A549 (cell line): Measurements from ENCODE around the gene LRP5. TPM values are rescaled to one million over a fixed set of nuclear protein-coding genes. Genes with fewer than 3 reads are reported as not detected.
A peak's percentile ranks its signal among the peaks of the same experiment; 100 is the strongest.

ENCODE experiments used
- ATAC-seq, 2 experiments: fragments of 200-7000 bp in 1 of 2; fragments of >200 bp in 1 of 2; cut with Nextera tagmentation in 1 of 2; cut with Tn5 transposase in 1 of 2; 3 replicates each; pipeline versions ENCODE4 v1.8.0 to v1.9.1; 2018 to 2020; ENCODE audit warnings: mild to moderate bottlenecking in 1 of 2, moderate library complexity in 1 of 2
- CTCF ChIA-PET: fragments of 300-600 bp; sonication (Branson Sonifier 250); formaldehyde crosslinking; extraction: SDS; loops from one replicate; lab custom pipeline; 2021; ENCODE audit warnings: antibody characterized with exemption, inconsistent platforms; lab: Yijun Ruan, JAX
- POLR2A ChIA-PET: fragments of 350-600 bp; formaldehyde crosslinking; extraction: SDS; loops from one replicate; lab custom pipeline; 2021; ENCODE audit warnings: antibody characterized with exemption, inconsistent platforms; lab: Yijun Ruan, JAX
- DNase-seq, 2 experiments: peaks; one replicate each; pipeline versions ENCODE4 v3.0.0 to v3.0.0-alpha.2; 2011 to 2016; ENCODE audit warnings: low read depth in 1 of 2, low spot score in 1 of 2
- FAIRE-seq: peaks from 2 replicates; lab custom pipeline; 2011; peaks lifted over from hg19 to GRCh38; lab: Jason Lieb, UNC
- H3K27ac ChIP-seq, 2 experiments: fragments of >200 bp; sonication (Bioruptor Twin); formaldehyde crosslinking; 3 replicates each; pipeline ENCODE4 v1.5.1; 2016 to 2017
- H3K4me1 ChIP-seq: fragments of >200 bp; sonication (Bioruptor Twin); formaldehyde crosslinking; 3 replicates; pipeline ENCODE4 v1.6.1; 2016
- H3K4me2 ChIP-seq: fragments of >200 bp; sonication (Bioruptor Twin); formaldehyde crosslinking; 3 replicates; pipeline ENCODE4 v1.6.1; 2016
- H3K4me3 ChIP-seq: fragments of >200 bp; sonication (Bioruptor Twin); formaldehyde crosslinking; 3 replicates; pipeline ENCODE4 v1.5.1; 2016
- H3K9me3 ChIP-seq: fragments of >200 bp; sonication (Bioruptor Twin); formaldehyde crosslinking; 3 replicates; pipeline ENCODE4 v1.6.1; 2016
- BHLHE40 ChIP-seq: IDR thresholded peaks from 2 replicates; pipeline ENCODE4 v1.6.1; 2012; ENCODE audit warnings: low read depth, low read length, inconsistent platforms
- CBX2 ChIP-seq: fragments of 200-600 bp; sonication (generic); IDR thresholded peaks from 2 replicates; pipeline ENCODE4 v1.6.1; 2016; ENCODE audit warnings: low read depth, mild to moderate bottlenecking, borderline replicate concordance
- CBX8 ChIP-seq: fragments of 200-600 bp; sonication (generic); IDR thresholded peaks from 2 replicates; pipeline ENCODE4 v1.6.1; 2016
- CEBPB ChIP-seq, 2 experiments: fragments of >200 bp in 1 of 2; sonication (Bioruptor Twin) in 1 of 2; formaldehyde crosslinking in 1 of 2; IDR thresholded peaks; 2 replicates each; pipeline ENCODE4 v1.6.1; 2012 to 2016
- EP300 ChIP-seq, 2 experiments: fragments of >200 bp; sonication (Bioruptor Twin); formaldehyde crosslinking; IDR thresholded peaks; 2 replicates in 1 of 2; 3 replicates in 1 of 2; pipeline ENCODE4 v1.6.1; 2016 to 2017
- FOSB ChIP-seq: fragments of 250-450 bp; sonication (Bioruptor Pico); IDR thresholded peaks from 2 replicates; pipeline ENCODE4 v1.5.0; 2020; ENCODE audit warnings: mild to moderate bottlenecking, moderate library complexity
- FOXS1 ChIP-seq: fragments of 250-450 bp; sonication (Bioruptor Pico); IDR thresholded peaks from 2 replicates; pipeline ENCODE4 v1.5.0; 2020; ENCODE audit warnings: mild to moderate bottlenecking, moderate library complexity
- JUN ChIP-seq, 2 experiments: fragments of >200 bp; sonication (Bioruptor Twin); formaldehyde crosslinking; IDR thresholded peaks; 2 replicates in 1 of 2; 3 replicates in 1 of 2; pipeline ENCODE4 v1.6.1; 2016 to 2017
- JUNB ChIP-seq: fragments of >200 bp; sonication (Bioruptor Twin); formaldehyde crosslinking; IDR thresholded peaks from 2 replicates; pipeline ENCODE4 v1.6.1; 2016
- KDM5A ChIP-seq: fragments of 200-600 bp; sonication (generic); IDR thresholded peaks from 2 replicates; pipeline ENCODE4 v1.6.1; 2016; ENCODE audit warnings: antibody characterized with exemption, mild to moderate bottlenecking
- MAFK ChIP-seq: fragments of 450-650 bp; IDR thresholded peaks from 2 replicates; pipeline ENCODE4 v1.6.1; 2014; ENCODE audit not compliant: partially characterized antibody
- MAZ ChIP-seq: fragments of 150-350 bp; IDR thresholded peaks from 2 replicates; pipeline ENCODE4 v1.6.1; 2014; ENCODE audit warnings: antibody characterized with exemption, low read depth, low read length, borderline replicate concordance
- MYC ChIP-seq: IDR thresholded peaks from 2 replicates; pipeline ENCODE4 v1.6.1; 2012; ENCODE audit warnings: mild to moderate bottlenecking, inconsistent platforms, low read length, improper control_type of control experiment, borderline replicate concordance
- NR3C1 ChIP-seq: fragments of >200 bp; sonication (Bioruptor Twin); formaldehyde crosslinking; IDR thresholded peaks from 3 replicates; pipeline ENCODE4 v1.6.1; 2017
- PHF8 ChIP-seq: fragments of 200-600 bp; sonication (generic); IDR thresholded peaks from 2 replicates; pipeline ENCODE4 v1.6.1; 2016; ENCODE audit warnings: low read depth, mild to moderate bottlenecking, antibody characterized with exemption, moderate library complexity, borderline replicate concordance
- RARB ChIP-seq: fragments of 250-450 bp; sonication (Bioruptor Pico); IDR thresholded peaks from 2 replicates; pipeline ENCODE4 v1.8.0; 2021; ENCODE audit warnings: mild to moderate bottlenecking, moderate library complexity
- RCOR1 ChIP-seq: fragments of 150-350 bp; IDR thresholded peaks from 2 replicates; pipeline ENCODE4 v1.6.1; 2014; ENCODE audit warnings: antibody characterized with exemption, low read length, low read depth
- ZC3H11A ChIP-seq: fragments of 450-650 bp; IDR thresholded peaks from 2 replicates; pipeline ENCODE4 v1.6.1; 2014; ENCODE audit warnings: antibody characterized with exemption, mild to moderate bottlenecking
- ZFP36 ChIP-seq: fragments of 450-650 bp; IDR thresholded peaks from 2 replicates; pipeline ENCODE4 v1.6.1; 2014; ENCODE audit warnings: borderline replicate concordance; ENCODE audit not compliant: partially characterized antibody
- WGBS: methylation state at CpG from one replicate; pipeline ENCODE4 v1.1.6; 2017; ENCODE audit errors: missing lambda C conversion rate; 5-methylcytosine and 5-hydroxymethylcytosine counted together
- polyA plus RNA-seq, 4 experiments: library from polyadenylated mRNA; depleted of rRNA in 3 of 4; stranded (reverse); fragments of >200 nt; fragmentation: RNase III in 1 of 4; extraction: RNeasy Plus Mini Kit Qiagen cat#74134 plus additional on column Dnase treatment in 1 of 4; gene quantifications; 2 replicates in 3 of 4; 3 replicates in 1 of 4; pipeline ENCODE4 v1.2.3, GENCODE V29; 2011 to 2017
- TF ChIP-seq, protein P1 (sequence below): fragments of 250-450 bp; sonication (Bioruptor Pico); IDR thresholded peaks from 2 replicates; pipeline ENCODE4 v1.5.0; 2020; ENCODE audit warnings: low read depth, mild to moderate bottlenecking, moderate library complexity
- TF ChIP-seq, protein P2 (sequence below): fragments of >200 bp; sonication (Bioruptor Twin); formaldehyde crosslinking; IDR thresholded peaks from 3 replicates; pipeline ENCODE4 v1.6.1; 2016
- TF ChIP-seq, protein P3 (sequence below): fragments of >200 bp; sonication (Bioruptor Twin); formaldehyde crosslinking; IDR thresholded peaks from 3 replicates; pipeline ENCODE4 v1.5.1; 2016
- TF ChIP-seq, protein P4 (sequence below): fragments of 450-650 bp; IDR thresholded peaks from 2 replicates; pipeline ENCODE4 v1.6.1; 2014; ENCODE audit warnings: antibody characterized with exemption
- TF ChIP-seq, protein P5 (sequence below): fragments of 250-450 bp; sonication (Bioruptor Pico); IDR thresholded peaks from 2 replicates; pipeline ENCODE4 v1.5.0; 2021; ENCODE audit warnings: mild to moderate bottlenecking, moderate library complexity, borderline replicate concordance

The LRP5 gene
- polyA plus RNA-seq, 2 of the 4 experiments (the other 2 are of a cell fraction) = 10.9 to 32.3 TPM

DNA sequence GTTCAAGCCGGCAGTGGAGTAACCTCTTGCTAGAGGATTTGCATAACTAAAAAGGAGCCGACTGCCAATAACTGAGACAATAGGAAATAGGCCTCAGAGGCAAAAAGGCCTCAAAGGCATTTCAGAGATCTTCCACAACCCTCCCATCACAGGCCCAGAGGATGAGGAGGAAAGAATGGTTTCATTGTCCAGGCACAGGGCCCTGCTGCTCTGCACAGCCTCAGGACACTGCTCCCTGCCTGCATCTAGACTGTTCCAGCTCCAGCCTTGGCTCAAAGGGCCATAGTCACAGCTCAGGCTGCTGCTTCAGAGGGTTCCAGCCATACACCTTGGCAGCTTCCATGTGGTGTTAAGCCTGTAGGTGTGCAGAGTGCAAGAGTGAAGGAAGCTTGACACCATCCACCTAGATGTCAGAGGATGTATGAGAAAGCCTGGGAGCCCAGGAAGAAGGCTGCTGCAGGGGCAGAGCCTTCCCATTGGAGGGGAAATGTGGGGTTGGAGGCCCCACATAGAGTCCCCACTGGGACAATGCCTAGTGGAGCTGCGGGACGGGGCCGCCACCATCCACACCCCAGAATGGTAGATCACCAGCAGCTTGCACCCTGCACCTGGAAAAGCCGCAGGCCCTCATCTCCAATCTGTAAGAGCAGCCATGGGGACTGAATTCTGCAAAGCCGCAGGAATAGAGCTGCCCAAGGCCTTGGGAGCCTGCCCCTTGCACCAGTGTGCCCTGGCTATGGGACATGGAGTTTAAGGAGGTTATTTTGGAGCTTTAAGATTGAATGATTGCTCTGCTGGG, 8.2 kb upstream of the LRP5 start:
- no peak for ATAC-seq
- H3K9me3 ChIP-seq = peaks cover 8% of the 10 kb centered on the region; the same call in 2 of the 3 replicates
- no peak for DNase-seq
- 93% methylated on average over 6 of the region's 7 CpGs for WGBS
- H3K4me2 ChIP-seq = no peak overlapping the region
- peaks cover 12% of the 10 kb centered on the region for H3K4me1 ChIP-seq
- ChIA-PET CTCF (interaction anchor here (0.6 to 1.5 kb wide), 4 partner anchors 8 to 143 kb away, joined by 3 read pairs; partner anchors contain the start of genes C11orf24 and LRP5), POLR2A (no interaction called here)
- no peak overlapping the region for H3K27ac ChIP-seq
- FAIRE-seq = no peak
- TF ChIP-seq ZFP36 = peak; percentile 88
- TF ChIP-seq JUNB = no peak
- TF ChIP-seq PHF8 = no peak
- TF ChIP-seq, protein P1, sequence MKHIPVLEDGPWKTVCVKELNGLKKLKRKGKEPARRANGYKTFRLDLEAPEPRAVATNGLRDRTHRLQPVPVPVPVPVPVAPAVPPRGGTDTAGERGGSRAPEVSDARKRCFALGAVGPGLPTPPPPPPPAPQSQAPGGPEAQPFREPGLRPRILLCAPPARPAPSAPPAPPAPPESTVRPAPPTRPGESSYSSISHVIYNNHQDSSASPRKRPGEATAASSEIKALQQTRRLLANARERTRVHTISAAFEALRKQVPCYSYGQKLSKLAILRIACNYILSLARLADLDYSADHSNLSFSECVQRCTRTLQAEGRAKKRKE (CRISPR knock-in tag) = no peak
- no peak for TF ChIP-seq EP300 (IDR thresholded peaks at IDR 0.05)
- TF ChIP-seq, protein P2, sequence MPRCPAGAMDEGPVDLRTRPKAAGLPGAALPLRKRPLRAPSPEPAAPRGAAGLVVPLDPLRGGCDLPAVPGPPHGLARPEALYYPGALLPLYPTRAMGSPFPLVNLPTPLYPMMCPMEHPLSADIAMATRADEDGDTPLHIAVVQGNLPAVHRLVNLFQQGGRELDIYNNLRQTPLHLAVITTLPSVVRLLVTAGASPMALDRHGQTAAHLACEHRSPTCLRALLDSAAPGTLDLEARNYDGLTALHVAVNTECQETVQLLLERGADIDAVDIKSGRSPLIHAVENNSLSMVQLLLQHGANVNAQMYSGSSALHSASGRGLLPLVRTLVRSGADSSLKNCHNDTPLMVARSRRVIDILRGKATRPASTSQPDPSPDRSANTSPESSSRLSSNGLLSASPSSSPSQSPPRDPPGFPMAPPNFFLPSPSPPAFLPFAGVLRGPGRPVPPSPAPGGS = no peak
- no peak for TF ChIP-seq KDM5A
- H3K4me3 ChIP-seq = no peak overlapping the region

DNA sequence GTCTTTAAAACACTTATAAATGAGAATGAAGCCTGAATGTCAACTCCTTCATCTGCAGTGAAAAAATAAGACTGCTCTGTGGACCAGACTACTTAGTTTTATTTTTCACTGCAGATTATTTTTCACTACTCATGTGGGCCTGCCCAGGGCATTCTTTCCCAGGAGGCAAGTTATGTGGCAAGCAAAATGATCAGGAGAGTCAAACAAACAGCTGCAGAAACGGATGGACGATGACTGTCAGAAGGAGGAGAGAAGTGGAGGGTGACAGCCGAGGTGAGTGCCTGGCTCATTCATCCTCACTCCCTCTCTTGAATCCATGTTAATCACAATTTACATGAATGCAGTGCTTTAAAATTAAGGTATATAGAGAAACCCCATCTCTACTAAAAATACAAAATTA, 5.8 kb upstream of the LRP5 start:
- no peak for DNase-seq
- Histone ChIP-seq H3K27ac (no peak overlapping the region), H3K9me3 (peaks cover 8% of the 10 kb centered on the region; the same call in 2 of the 3 replicates), H3K4me3 (no peak overlapping the region), H3K4me1 (peaks cover 12% of the 10 kb centered on the region), H3K4me2 (no peak overlapping the region)
- no peak for TF ChIP-seq CBX2
- TF ChIP-seq MAFK = no peak
- TF ChIP-seq ZC3H11A = no peak
- TF ChIP-seq MAZ = no peak
- TF ChIP-seq FOSB (CRISPR knock-in tag) = no peak
- no peak for TF ChIP-seq FOXS1 (CRISPR knock-in tag)
- TF ChIP-seq, protein P3, sequence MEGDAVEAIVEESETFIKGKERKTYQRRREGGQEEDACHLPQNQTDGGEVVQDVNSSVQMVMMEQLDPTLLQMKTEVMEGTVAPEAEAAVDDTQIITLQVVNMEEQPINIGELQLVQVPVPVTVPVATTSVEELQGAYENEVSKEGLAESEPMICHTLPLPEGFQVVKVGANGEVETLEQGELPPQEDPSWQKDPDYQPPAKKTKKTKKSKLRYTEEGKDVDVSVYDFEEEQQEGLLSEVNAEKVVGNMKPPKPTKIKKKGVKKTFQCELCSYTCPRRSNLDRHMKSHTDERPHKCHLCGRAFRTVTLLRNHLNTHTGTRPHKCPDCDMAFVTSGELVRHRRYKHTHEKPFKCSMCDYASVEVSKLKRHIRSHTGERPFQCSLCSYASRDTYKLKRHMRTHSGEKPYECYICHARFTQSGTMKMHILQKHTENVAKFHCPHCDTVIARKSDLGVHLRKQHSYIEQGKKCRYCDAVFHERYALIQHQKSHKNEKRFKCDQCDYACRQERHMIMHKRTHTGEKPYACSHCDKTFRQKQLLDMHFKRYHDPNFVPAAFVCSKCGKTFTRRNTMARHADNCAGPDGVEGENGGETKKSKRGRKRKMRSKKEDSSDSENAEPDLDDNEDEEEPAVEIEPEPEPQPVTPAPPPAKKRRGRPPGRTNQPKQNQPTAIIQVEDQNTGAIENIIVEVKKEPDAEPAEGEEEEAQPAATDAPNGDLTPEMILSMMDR = no peak
- TF ChIP-seq, protein P2 = no peak
- TF ChIP-seq KDM5A = no peak
- CTCF ChIA-PET = interaction anchor here (1.3 to 6.9 kb wide), 4 partner anchors 8 to 75 kb away, joined by 3 to 75 read pairs (median 5); no protein-coding TSS in a partner anchor
- ATAC-seq = no peak
- POLR2A ChIA-PET = no interaction called here
- no peak for FAIRE-seq
- 88% methylated on average over 3 of the region's 3 CpGs for WGBS

DNA sequence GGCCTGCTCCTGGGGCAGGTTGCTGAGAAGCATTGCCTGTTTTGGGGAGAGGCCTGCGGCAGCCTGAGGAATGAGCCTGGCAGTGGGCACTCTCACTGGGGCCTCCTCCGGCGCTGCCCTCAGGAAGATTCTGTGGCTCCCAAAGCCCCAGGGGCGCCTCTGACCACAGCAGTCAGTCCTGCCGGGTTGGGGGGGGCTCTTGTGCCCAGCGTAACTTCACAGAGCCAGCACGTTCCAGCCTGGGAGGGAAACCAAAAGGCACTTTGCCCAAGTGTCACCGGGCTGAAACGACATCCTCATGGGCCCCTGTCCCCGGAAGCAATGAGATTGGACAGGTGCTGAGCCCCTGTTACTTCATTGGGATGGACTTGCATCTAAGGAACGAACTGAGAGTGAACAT, 4.3 kb upstream of the LRP5 start:
- H3K4me2 ChIP-seq = no peak overlapping the region
- ATAC-seq (no peak), DNase-seq (no peak), FAIRE-seq (no peak)
- peaks cover 2% of the 10 kb centered on the region; the same call in 2 of the 3 replicates for H3K4me1 ChIP-seq
- WGBS = 88% methylated on average over 10 of the region's 11 CpGs
- ChIA-PET CTCF (interaction anchor here (0.8 to 6.9 kb wide), 4 partner anchors 10 to 50 kb away, joined by 3 to 75 read pairs (median 3); no protein-coding TSS in a partner anchor), POLR2A (no interaction called here)
- H3K27ac ChIP-seq = 0 out of 6 replicates have a peak overlapping the region, but pooled peaks of 1 of the 2 experiments have one; percentile 3
- no peak overlapping the region for H3K4me3 ChIP-seq
- peaks cover 8% of the 10 kb centered on the region; the same call in 2 of the 3 replicates for H3K9me3 ChIP-seq
- TF ChIP-seq, protein P4, sequence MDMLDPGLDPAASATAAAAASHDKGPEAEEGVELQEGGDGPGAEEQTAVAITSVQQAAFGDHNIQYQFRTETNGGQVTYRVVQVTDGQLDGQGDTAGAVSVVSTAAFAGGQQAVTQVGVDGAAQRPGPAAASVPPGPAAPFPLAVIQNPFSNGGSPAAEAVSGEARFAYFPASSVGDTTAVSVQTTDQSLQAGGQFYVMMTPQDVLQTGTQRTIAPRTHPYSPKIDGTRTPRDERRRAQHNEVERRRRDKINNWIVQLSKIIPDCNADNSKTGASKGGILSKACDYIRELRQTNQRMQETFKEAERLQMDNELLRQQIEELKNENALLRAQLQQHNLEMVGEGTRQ = no peak
- TF ChIP-seq KDM5A (no peak), BHLHE40 (no peak), JUN (IDR thresholded peaks at IDR 0.05) (no peak), MYC (no peak), CBX8 (no peak), PHF8 (no peak), RCOR1 (no peak), RARB (CRISPR knock-in tag) (no peak), NR3C1 (no peak), CEBPB (IDR thresholded peaks at IDR 0.05) (no peak)
- TF ChIP-seq, protein P5, sequence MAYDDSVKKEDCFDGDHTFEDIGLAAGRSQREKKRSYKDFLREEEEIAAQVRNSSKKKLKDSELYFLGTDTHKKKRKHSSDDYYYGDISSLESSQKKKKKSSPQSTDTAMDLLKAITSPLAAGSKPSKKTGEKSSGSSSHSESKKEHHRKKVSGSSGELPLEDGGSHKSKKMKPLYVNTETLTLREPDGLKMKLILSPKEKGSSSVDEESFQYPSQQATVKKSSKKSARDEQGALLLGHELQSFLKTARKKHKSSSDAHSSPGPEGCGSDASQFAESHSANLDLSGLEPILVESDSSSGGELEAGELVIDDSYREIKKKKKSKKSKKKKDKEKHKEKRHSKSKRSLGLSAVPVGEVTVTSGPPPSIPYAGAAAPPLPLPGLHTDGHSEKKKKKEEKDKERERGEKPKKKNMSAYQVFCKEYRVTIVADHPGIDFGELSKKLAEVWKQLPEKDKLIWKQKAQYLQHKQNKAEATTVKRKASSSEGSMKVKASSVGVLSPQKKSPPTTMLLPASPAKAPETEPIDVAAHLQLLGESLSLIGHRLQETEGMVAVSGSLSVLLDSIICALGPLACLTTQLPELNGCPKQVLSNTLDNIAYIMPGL = no peak
